NCI-H2029 (cell line): ENCODE results near the gene FKBP5.
"Not testable (repeated sequence)": the region's sequence is repeated elsewhere in the genome, so short reads cannot be mapped to it uniquely, and the experiment has no call there.

ENCODE experiments used
- DNase-seq: peaks from one replicate; lab custom pipeline; 2025; lab: John Stamatoyannopoulos, UW

The FKBP5 gene

DNA sequence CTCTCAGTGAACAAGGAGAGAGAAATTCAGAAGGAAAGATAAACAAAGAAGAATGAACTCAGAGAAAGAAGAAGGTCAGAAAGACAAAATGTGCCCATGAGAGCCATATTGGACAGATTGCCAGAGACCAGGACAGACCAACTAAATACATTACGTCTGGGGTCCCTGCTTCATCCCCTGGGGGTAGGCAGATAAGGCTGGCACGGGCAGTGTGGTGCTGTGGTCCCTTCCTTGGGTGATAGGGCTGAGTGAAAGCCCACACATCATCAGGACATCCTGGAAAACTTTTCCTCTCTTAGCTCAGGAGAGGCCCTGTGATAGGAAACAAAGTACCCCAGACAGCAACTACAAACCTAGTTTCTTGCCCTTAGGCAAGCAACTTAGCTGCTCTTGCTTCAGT lies 34.9 kb upstream of the FKBP5 start:
- no peak for DNase-seq

DNA sequence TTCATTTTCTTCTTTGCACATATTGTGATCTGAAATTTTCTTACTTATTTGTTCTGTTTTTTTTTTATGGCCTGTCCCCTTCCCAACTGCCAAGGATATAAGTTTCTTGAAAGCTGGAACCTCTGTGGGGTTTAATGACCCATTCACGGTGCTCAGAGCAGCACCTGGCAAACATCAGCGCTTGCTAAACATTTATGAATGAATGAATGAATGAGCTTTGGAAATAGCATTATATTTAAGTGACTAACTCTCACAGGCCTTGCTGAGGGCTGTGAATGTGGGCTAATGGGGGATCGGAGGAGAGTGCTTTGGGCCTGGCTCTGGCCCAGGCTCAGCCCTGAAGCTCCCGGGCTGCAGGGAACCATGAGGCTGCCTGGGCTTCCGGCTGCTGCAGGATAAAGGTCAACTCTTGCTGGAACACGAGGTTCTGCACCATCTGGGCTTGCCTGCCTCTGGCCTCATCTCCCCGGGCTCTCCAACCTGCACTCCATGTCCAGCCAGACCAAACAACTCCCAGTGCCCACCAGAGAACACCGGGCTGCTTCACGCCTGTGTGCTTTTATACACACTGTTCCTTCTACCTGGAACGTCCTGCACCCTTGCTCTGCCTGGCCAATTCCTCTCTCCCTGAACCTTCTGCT lies 33.5 kb upstream of the FKBP5 start:
- no peak for DNase-seq

DNA sequence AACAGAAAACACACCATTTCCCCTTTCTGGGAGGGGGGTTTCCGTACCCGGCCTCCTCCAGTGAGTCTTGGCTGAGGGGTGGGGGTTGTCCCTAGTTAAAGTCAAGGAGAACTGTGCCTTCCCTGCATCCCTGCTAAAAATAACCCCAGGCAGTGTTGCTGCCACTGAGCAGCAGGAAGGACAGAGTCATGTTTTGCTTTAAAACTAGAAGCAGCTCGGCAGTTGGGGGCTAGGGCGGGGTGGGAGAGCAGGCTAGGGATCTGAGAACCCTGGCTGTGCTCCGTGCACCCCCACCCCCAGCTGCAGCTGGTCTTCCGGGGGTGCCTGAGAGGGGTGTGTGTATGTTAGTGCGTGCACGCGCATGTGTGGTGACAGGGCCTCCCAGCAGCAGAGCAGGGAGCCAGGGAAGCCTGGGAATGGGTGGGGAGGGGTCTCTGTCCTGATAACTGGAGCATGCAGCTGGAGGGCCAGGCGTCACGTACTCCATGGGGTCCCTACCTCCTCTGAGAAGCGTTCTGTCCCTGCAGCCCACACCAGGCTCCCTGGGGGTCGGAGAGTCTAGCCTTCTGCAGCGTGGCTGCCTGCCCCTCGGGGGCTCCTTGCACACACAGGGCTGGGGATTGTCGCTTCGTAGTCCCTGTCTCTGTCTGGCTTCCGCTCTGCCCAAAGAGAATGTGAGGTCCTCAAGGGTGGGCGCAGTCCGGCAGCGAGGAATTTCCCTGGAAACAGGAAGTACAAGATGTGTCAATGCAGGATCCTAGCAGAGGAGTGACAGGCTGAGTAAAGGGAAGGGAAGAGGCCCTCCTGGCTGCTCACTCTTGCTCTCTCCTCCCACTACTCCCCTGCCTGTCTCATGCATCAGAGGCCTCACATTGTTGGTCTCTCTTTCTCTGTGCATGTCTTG lies 31.4 kb upstream of the FKBP5 start:
- DNase-seq = no peak

DNA sequence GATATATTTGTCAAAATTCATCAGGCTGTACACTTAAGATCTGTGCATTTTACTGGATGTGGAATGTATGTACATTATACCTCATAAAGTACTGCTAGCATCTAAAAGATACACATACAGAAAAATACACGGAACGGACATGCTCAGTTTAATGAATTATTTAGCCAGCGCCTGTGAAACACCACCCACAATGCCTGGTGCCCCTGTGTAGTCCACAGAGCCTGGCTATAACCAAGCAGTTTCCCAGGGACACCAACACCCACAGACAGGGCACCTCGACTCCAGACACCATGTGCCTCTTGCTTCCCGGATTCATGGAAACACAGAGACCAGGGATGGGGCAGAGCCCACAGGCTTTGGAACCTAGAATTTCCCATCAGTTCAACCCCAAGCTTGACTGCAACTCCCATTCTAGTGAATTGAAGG lies 30.7 kb upstream of the FKBP5 start:
- DNase-seq = no peak

GRCh38 chr6:35718911-35719381 lies 30.2 kb upstream of the FKBP5 start:
- no peak for DNase-seq

DNA sequence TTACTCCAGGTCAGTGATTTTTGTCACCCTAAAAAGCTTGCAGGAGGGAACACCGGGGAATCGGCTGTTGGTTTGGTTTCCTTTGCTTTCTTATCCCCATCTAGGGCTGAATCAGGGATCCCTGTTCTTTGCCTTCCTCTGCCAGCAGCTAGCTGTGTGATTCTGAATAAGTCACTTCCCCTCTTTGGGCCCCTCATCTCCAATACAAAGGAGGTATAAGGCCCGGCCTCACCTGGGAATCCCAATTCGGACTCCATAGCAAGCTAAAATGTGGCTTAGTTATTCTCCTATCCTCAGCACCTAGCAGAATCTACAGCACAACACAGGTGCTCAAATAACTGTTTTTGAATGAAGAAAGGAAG lies 29.6 kb upstream of the FKBP5 start:
- no peak for DNase-seq

GRCh38 chr6:35717449-35718374 lies 29.0 kb upstream of the FKBP5 start:
- no peak for DNase-seq

DNA sequence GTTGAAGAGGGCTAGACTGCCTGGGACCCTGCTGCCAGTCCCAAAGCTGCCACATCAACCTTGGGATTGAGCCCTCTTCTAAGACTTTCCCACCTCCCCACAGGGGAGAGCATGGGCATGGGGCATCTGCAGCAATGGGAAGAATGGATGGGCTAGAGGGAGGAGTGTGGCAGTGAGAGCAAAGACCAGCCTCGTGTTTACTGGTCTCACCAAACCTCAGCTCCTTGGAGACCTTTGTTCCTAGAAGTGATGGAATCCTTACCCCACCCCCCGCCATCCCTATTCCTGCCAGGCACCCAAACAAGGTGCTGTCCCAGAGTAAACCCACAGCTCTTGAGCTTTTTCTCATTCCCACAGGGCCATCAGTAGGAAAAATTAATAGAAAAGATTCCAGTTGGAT lies 28.1 kb upstream of the FKBP5 start:
- no peak for DNase-seq

DNA sequence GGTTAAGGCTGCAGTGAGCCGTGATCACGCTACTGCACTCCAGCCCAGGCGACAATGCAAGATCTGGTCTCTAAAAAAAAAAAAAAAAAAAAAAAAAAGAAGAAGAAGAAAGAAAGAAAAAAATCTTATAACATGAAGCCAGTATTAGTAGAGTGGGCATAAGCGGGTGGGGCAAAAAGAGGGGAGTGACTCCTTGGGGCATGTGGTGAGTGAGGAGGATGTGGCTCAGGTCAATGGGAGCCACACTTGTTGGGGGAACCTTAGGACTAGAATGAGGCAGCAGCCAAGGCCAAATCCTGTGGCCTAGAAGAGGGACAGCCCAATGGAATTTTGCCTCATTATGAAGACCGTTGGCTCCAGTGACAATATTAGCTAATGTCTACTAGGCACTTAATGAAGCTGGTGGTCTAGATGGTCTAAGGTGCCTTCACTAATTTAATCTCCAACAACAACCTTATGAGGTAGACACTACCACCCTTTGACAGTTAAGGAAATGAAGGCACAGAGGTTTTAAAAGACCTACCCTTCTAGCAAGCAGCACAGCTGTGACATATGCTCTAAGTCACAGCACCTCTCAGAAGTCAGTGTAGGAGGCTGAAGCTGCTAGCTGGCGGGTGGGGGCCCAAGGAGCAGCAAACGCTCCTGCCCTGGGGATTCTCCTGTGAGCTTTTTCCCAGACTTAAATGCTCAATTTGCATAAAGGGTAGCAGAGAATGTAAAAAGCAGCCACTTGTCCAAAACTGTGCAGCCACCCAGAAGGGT lies 24.5 kb upstream of the FKBP5 start:
- DNase-seq = no peak

- no peak for DNase-seq
These were observed 23.0 kb upstream of the FKBP5 start for GRCh38 chr6:35711731-35712130.

DNA sequence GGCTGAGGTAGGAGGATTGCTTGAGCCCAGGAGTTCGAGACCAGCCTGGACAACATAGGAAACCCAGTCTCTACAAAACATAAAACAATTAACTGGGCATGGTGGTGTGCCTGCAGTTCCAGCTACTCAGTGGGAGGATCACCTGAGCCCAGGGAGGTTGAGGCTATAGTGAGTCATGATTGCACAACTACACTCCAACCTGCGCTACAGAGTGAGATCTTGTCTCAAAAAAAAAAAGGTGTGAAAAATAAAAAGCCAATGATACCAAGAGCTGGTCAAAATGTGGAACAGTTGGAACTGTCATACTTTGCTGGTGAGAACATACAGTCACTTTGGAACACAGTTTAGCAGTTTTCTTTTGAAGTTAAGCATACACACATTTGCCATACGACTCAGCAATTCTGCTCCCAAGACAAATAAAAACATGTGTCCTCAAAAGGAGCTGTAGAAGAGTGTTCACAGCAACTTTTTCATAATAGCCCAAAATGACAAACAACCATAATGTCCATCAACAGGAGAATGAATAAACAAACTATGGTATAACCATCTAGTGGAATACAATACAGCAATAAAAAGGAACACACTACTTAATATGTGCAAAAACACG lies 21.6 kb upstream of the FKBP5 start:
- no peak for DNase-seq

DNA sequence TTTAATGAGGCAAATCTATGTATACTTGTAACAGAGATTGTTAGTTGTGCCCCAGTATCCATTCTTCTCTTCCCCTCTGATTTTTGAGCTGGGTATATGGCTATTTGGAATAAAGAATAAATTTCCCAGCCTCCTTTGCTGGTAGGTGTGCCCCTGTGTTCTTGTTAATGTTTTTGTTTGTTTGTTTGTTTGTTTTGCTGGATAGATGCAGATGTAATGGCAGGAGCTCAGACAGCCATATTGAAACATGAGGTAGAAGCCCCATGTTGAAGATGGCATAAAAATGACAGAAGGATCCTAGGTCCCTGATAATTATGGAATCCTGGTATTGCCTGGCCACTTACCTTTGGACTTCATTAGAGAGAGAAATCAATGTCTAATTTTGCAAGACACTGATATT lies 19.9 kb upstream of the FKBP5 start:
- no peak for DNase-seq

- no peak for DNase-seq
These were observed 19.1 kb upstream of the FKBP5 start for GRCh38 chr6:35707714-35708407.

GRCh38 chr6:35706468-35706867 lies 17.8 kb upstream of the FKBP5 start:
- no peak for DNase-seq

- DNase-seq = no peak
These were observed 14.8 kb upstream of the FKBP5 start for GRCh38 chr6:35703554-35703953.

DNA sequence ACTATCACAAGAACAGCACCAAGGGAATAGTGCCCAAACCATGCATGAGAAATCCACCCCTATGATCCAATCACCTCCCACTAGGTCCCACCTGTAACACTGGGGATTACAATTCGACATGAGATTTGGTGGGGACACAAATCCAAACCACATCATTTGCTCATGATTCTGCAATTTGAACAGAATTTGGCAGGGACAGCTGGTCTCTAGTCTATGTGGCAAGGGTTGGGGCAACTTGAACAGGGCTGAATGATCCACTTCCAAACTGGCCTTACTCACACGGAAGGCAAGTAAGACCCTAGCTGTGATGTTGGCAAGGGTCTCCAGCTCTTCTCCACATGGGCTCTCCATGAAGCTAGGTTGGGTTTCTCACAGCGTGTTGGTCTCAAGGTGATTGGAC lies 10.1 kb upstream of the FKBP5 start:
- no peak for DNase-seq

GRCh38 chr6:35698430-35698829 lies 9.7 kb upstream of the FKBP5 start:
- DNase-seq = not testable (repeated sequence)

DNA sequence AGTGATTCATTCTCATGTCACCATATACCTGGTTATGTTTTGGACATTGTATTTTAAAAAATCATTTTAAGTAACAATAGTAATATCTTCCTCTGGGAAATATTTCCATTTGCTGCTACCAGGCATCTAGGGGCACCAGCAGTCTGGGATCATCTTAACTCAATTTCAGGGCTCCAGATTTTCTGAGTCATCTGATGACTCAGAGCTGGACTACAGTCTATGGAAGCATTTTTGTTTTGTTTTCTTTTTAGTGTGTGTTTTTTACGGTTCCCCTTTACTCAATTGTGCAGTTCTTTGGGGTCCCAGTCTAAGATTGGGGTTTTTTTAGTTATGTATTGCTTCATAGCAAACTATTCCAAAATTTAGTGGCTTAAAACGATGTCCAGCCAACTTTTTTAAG lies 5.7 kb upstream of the FKBP5 start:
- DNase-seq = no peak

DNA sequence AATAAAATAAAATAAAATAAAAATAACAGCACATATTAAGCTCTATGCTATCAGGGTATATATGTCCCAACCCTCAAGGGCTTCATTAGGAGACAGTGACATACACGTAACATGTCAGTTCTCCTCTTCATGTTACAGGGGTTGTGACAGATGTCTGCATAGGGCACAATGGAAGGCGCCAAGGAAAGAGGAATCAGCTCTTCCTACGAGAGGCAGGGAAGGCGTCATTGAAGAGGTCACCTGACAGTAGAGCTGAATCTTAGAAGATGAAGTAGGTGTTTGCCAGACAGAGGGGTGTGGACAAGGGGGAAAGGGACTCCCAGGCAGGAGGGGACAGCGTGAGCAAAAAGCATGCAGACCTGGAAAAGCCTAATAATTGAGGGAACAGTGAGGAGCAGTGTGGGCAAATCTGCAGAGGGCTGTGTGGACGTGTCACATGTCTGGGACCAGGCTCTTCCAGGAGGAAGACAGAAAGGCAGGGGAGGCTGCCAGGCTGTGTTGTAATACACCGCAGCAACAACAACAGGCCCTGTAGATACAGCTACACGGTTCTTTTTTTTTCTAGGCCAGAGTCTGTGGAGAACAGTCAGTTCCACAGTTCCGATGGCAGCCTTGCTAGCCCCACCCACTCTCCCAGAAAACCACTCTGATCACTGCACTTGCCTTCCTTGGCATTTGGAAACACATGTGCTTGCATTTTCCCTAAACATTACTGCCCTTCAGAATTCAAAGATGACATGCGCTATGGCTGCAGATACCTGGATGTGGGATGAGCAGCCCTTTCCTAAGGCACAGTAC lies 2.5 kb upstream of the FKBP5 start:
- DNase-seq = no peak

- DNase-seq = no peak
These were observed 1.8 kb upstream of the FKBP5 start for GRCh38 chr6:35690484-35690883.
